Esophagus squamous epithelium (tissue), 4 donors: Measurements from ENCODE around the gene CFB.

Experiments
- POLR2A ChIP-seq, 4 donors: fragments of 450-650 bp; IDR thresholded peaks; one replicate each; pipeline ENCODE4 v1.6.1; 2017; ENCODE audit warnings: antibody characterized with exemption in 4 of 4, mild to moderate bottlenecking in 4 of 4, moderate library complexity in 3 of 4
- TF ChIP-seq, protein P1 (sequence below), 6 experiments: fragments of 450-650 bp in 4 of 6; fragments of 200-600 bp in 2 of 6; sonication (generic) in 2 of 6; IDR thresholded peaks; one replicate each; pipeline ENCODE4 v1.5.1; 2016 to 2019; ENCODE audit warnings: antibody characterized with exemption in 6 of 6, mild to moderate bottlenecking in 4 of 6, moderate library complexity in 4 of 6

DNA sequence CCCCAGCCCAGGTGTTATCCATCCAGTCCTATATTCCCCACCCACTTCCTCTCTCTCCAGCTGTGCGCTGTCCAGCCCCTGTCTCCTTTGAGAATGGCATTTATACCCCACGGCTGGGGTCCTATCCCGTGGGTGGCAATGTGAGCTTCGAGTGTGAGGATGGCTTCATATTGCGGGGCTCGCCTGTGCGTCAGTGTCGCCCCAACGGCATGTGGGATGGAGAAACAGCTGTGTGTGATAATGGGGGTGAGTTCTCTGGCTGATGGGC lies 17.3 kb upstream of the CFB start:
- TF ChIP-seq POLR2A (IDR thresholded peaks at IDR 0.05), result no peak
- TF ChIP-seq, protein P1, sequence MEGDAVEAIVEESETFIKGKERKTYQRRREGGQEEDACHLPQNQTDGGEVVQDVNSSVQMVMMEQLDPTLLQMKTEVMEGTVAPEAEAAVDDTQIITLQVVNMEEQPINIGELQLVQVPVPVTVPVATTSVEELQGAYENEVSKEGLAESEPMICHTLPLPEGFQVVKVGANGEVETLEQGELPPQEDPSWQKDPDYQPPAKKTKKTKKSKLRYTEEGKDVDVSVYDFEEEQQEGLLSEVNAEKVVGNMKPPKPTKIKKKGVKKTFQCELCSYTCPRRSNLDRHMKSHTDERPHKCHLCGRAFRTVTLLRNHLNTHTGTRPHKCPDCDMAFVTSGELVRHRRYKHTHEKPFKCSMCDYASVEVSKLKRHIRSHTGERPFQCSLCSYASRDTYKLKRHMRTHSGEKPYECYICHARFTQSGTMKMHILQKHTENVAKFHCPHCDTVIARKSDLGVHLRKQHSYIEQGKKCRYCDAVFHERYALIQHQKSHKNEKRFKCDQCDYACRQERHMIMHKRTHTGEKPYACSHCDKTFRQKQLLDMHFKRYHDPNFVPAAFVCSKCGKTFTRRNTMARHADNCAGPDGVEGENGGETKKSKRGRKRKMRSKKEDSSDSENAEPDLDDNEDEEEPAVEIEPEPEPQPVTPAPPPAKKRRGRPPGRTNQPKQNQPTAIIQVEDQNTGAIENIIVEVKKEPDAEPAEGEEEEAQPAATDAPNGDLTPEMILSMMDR (IDR thresholded peaks at IDR 0.05), result no peak
